ENCODE data around the gene CBFA2T2. TPM values are rescaled to one million over a fixed set of nuclear protein-coding genes. Genes with fewer than 3 reads are reported as not detected.

CBFA2T2 gene
- total and polyA plus RNA-seq, 2 donors (not counting 1 experiment from before 2014, with no cell fraction given) = 26.9 to 30.0 TPM

DNA sequence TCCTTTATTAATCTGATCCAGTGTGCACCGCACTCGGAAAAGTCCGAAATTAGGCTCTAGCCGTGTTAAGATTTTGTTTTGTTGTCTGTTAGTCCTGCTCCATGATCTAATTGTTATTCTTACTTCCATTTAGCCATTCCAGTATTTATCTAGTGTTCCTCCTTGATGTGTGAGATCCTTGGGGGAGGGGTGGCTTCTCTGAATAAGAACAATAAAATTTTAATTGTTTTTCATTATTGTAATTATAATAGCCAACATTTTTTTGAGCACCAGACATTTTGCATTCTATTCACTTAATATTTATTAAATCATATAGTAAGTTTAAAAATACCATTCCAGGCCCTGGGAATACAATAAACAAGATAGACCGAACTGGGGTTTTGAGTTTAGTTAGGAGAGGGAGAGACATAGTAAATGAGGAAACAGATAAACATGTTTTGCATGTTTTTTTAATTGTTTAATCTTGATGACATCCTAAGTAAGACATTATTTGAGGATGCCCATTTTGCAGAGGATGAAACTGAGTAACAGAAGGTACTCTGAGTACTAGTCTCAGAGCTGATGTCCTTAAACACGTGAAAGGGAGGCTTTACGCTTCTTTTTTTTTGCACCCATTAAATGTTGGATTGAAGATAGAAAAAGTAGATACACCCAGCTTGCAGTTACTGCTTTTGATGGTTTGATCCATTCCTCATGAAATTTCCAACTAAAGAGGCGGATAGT, 1.2 kb downstream of the CBFA2T2 start:
- Histone ChIP-seq H3K4me3 (ENCODE audit: control extremely low read depth in 1 of 5, extremely low read depth in 1 of 5, insufficient read depth in 1 of 5, low read depth in 2 of 5, low read length in 4 of 5) (peak overlapping the region; percentile 59 to 90 (median 86)), H3K36me3 (replicated peaks in 1 of 2; ENCODE audit: control extremely low read depth in 1 of 2, control insufficient read depth in 1 of 2, extremely low read depth in 1 of 2, insufficient read depth in 2 of 2, low read length in 1 of 2) (no peaks in the 10 kb centered on the region), H3K79me2 (ENCODE audit: control insufficient read depth, insufficient read depth, low read length) (peaks cover 56% of the 10 kb centered on the region), H2AFZ (ENCODE audit: insufficient read depth, low read depth, low read length, poor library complexity, severe bottlenecking) (peak overlapping the region; percentile 94), H3K4me1 (ENCODE audit: control insufficient read depth in 2 of 2, insufficient read depth in 2 of 2, low read length in 2 of 2) (peaks cover 9 to 19% of the 10 kb centered on the region in 2 donors), H3K27ac (ENCODE audit: low read length in 2 of 2) (peak overlapping the region in 1 of 2 donors; percentile 92), H3K4me2 (replicated peaks; ENCODE audit: low read depth, low read length, poor library complexity, severe bottlenecking) (peak overlapping the region; percentile 94), H4K20me1 (ENCODE audit: control insufficient read depth, insufficient read depth, low read length, poor library complexity, severe bottlenecking) (peaks cover 17% of the 10 kb centered on the region), H3K27me3 (replicated peaks in 1 of 4; ENCODE audit: control extremely low read depth in 1 of 4, control insufficient read depth in 3 of 4, insufficient read depth in 4 of 4, low read length in 3 of 4) (no peaks in the 10 kb centered on the region), H3K9me3 (ENCODE audit: control extremely low read depth in 1 of 3, control insufficient read depth in 2 of 3, insufficient read depth in 1 of 3, low read length in 2 of 3) (no peaks in the 10 kb centered on the region), H3K9ac (ENCODE audit: low read length) (peak overlapping the region; percentile 90)
- DNase-seq (no peak), ATAC-seq (ENCODE audit: low read depth) (no peak)
- ChIA-PET CTCF (interaction anchor here (0.6 to 1.8 kb wide), 2 partner anchors 30 to 176 kb away, joined by 3 to 17 read pairs; partner anchors contain the start of gene ACTL10), POLR2A (interaction anchor here (1.1 kb wide), 2 partner anchors 173 to 242 kb away, joined by 3 to 5 read pairs; no protein-coding TSS in a partner anchor)
- Mint-ChIP-seq H3K4me1 (peaks cover 19% of the 10 kb centered on the region), H3K27me3 (no peaks in the 10 kb centered on the region), H3K27ac (peak overlapping the region; percentile 95), H3K9me3 (ENCODE audit: insufficient read depth) (no peaks in the 10 kb centered on the region), H3K4me3 (peak overlapping the region; percentile 93)
- TF ChIP-seq, protein P1, sequence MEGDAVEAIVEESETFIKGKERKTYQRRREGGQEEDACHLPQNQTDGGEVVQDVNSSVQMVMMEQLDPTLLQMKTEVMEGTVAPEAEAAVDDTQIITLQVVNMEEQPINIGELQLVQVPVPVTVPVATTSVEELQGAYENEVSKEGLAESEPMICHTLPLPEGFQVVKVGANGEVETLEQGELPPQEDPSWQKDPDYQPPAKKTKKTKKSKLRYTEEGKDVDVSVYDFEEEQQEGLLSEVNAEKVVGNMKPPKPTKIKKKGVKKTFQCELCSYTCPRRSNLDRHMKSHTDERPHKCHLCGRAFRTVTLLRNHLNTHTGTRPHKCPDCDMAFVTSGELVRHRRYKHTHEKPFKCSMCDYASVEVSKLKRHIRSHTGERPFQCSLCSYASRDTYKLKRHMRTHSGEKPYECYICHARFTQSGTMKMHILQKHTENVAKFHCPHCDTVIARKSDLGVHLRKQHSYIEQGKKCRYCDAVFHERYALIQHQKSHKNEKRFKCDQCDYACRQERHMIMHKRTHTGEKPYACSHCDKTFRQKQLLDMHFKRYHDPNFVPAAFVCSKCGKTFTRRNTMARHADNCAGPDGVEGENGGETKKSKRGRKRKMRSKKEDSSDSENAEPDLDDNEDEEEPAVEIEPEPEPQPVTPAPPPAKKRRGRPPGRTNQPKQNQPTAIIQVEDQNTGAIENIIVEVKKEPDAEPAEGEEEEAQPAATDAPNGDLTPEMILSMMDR (IDR thresholded peaks at IDR 0.05) = no peak
- no peak for TF ChIP-seq EZH2 (IDR thresholded peaks at IDR 0.05; ENCODE audit: borderline replicate concordance, insufficient read depth, low read depth, low read length, poor library complexity, severe bottlenecking)
- WGBS (ENCODE audit: insufficient coverage) = no CpG with 5 or more reads among the region's 8 CpGs
- intact Hi-C loops (cut with micrococcal nuclease) = loop anchor here (1.0 to 10.0 kb wide), 3 partner anchors 64 to 114 kb away; no protein-coding TSS in a partner anchor

Data from B cell (primary cell).